ENCODE data around the gene SOD2.

SOD2 gene

DNA sequence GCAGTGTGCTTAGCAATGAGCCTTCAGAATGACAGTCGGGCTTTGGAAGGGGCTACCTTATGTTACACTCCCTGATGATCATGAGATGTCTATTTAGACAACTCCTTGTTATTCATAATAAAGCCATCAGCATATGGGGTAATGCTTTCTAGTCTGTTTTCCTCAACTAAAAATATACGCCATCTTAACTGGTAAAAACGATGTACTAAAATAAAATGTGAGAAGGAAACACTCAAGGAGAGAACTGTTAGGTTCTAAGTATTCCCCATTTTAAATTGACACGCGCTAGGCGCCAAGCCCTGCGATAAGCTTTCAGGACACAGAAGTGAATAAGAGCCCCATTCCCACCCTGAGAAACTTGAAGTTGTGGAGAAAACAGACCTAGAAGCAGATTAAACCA, 43.6 kb downstream of the SOD2 start:
- TF ChIP-seq, protein P1, sequence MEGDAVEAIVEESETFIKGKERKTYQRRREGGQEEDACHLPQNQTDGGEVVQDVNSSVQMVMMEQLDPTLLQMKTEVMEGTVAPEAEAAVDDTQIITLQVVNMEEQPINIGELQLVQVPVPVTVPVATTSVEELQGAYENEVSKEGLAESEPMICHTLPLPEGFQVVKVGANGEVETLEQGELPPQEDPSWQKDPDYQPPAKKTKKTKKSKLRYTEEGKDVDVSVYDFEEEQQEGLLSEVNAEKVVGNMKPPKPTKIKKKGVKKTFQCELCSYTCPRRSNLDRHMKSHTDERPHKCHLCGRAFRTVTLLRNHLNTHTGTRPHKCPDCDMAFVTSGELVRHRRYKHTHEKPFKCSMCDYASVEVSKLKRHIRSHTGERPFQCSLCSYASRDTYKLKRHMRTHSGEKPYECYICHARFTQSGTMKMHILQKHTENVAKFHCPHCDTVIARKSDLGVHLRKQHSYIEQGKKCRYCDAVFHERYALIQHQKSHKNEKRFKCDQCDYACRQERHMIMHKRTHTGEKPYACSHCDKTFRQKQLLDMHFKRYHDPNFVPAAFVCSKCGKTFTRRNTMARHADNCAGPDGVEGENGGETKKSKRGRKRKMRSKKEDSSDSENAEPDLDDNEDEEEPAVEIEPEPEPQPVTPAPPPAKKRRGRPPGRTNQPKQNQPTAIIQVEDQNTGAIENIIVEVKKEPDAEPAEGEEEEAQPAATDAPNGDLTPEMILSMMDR (IDR thresholded peaks at IDR 0.05): no peak

DNA sequence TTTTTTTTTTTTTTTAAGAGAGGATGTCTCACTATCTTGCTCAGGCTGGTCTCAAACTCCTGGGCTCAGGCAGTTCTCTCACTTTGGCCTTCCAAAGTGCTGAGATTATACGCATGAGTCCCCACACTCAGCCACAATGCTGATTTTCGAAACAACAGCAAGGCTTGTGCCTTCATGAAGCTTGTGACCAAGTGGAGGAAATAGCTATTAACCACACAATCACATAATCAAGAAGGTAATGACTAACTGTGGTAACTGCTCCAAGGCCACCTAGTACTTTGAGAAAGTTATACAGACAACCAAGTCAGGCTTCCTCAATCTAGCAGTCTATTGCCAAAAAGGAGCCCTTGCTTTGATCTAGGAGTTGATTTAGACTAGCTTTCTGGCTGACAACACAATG, 46.3 kb downstream of the SOD2 start:
- H3K4me1 ChIP-seq (ENCODE audit: control insufficient read depth in 1 of 2, insufficient read depth in 1 of 2, low read depth in 1 of 2, low read length in 1 of 2): no peaks in the 10 kb centered on the region
- no peak overlapping the region for H3K4me3 ChIP-seq (ENCODE audit: low read depth in 1 of 2, low read length in 1 of 2)
- no peak overlapping the region for H3K27ac ChIP-seq
- H3K9me3 ChIP-seq: no peaks in the 10 kb centered on the region
- TF ChIP-seq, protein P1 (IDR thresholded peaks at IDR 0.05): no peak
- H3K27me3 ChIP-seq: no peaks in the 10 kb centered on the region
- no peaks in the 10 kb centered on the region for H3K36me3 ChIP-seq

More for the DNA sequence above, 43.6 kb downstream of the SOD2 start:
- Histone ChIP-seq H3K4me1 (ENCODE audit: control insufficient read depth in 1 of 2, insufficient read depth in 1 of 2, low read depth in 1 of 2, low read length in 1 of 2) (no peaks in the 10 kb centered on the region), H3K27me3 (no peaks in the 10 kb centered on the region), H3K9me3 (no peaks in the 10 kb centered on the region), H3K27ac (no peak overlapping the region), H3K36me3 (no peaks in the 10 kb centered on the region), H3K4me3 (ENCODE audit: low read depth in 1 of 2, low read length in 1 of 2) (no peak overlapping the region)

DNA sequence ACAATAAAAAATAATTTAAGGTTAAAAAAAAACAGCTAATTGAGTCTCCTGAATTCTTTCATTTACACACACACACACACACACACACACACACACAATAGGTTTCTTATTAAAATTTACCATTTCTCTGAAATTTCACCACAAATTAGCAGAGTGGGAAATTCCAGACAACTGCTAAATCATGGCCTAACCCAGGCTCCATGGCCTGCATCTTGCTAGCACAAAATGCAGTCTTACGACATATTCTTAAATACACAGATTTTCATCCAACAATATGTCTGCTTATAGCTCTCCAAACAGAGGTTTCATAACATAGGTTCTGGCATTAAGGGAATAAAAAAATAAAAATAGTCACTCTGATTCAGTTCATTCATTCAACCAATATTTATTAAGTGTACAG, 46.9 kb downstream of the SOD2 start:
- TF ChIP-seq, protein P1 (IDR thresholded peaks at IDR 0.05): no peak
- no peak overlapping the region for H3K4me3 ChIP-seq (ENCODE audit: low read depth in 1 of 2, low read length in 1 of 2)
- H3K27me3 ChIP-seq: no peaks in the 10 kb centered on the region
- H3K9me3 ChIP-seq: no peaks in the 10 kb centered on the region
- no peaks in the 10 kb centered on the region for H3K4me1 ChIP-seq (ENCODE audit: control insufficient read depth in 1 of 2, insufficient read depth in 1 of 2, low read depth in 1 of 2, low read length in 1 of 2)
- H3K27ac ChIP-seq: no peak overlapping the region
- H3K36me3 ChIP-seq: no peaks in the 10 kb centered on the region

DNA sequence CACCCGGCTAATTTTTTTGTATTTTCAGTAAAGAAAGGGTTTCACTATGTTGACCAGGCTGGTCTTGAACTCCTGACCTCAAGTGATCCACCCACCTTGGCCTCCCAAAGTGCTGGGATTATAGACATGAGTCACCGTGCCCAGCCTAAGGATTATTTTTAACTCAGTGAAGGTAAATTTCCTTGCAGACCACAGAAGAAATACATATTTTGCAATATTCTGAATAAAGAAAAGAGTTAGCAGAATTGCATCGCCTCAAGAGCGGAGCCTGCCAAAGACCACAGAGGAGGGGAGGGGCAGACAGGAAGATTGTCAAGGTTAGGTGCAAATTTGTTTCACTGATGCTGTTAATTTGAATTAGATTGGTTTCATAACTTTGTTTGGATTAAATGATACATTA, 47.4 kb downstream of the SOD2 start:
- H3K27ac ChIP-seq: no peak overlapping the region
- TF ChIP-seq, protein P1 (IDR thresholded peaks at IDR 0.05): no peak
- no peak overlapping the region for H3K4me3 ChIP-seq (ENCODE audit: low read depth in 1 of 2, low read length in 1 of 2)
- no peaks in the 10 kb centered on the region for H3K36me3 ChIP-seq
- no peaks in the 10 kb centered on the region for H3K4me1 ChIP-seq (ENCODE audit: control insufficient read depth in 1 of 2, insufficient read depth in 1 of 2, low read depth in 1 of 2, low read length in 1 of 2)
- H3K9me3 ChIP-seq: no peaks in the 10 kb centered on the region
- no peaks in the 10 kb centered on the region for H3K27me3 ChIP-seq
